ENCODE measurements around the gene ADAMTS17.

DNA sequence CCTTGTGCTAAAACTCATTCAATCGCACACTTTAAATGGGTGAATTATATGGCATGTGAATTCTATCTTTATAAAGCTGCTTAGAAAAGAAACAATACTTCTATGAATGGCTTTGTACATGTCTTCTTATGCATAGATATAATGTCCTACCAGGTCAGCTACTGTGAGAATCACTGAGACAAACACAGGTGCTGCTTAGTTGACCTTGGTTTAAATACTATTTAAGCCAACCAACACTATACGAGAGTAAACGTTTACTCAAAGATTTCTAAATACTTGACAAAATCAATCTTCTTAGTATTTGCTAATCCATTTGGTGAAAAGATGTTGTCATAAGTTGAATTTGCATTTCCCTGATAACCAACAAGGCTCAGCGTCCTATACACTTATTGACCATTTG, 260.3 kb downstream of the ADAMTS17 start:
- TF ChIP-seq POLR2A (IDR thresholded peaks at IDR 0.05; ENCODE audit: borderline replicate concordance, extremely low read depth, insufficient read depth, insufficient read length) (no peak), YY1 (IDR thresholded peaks at IDR 0.05; ENCODE audit: extremely low read depth, insufficient replicate concordance, low read depth, low read length) (no peak)
- TF ChIP-seq, protein P1, sequence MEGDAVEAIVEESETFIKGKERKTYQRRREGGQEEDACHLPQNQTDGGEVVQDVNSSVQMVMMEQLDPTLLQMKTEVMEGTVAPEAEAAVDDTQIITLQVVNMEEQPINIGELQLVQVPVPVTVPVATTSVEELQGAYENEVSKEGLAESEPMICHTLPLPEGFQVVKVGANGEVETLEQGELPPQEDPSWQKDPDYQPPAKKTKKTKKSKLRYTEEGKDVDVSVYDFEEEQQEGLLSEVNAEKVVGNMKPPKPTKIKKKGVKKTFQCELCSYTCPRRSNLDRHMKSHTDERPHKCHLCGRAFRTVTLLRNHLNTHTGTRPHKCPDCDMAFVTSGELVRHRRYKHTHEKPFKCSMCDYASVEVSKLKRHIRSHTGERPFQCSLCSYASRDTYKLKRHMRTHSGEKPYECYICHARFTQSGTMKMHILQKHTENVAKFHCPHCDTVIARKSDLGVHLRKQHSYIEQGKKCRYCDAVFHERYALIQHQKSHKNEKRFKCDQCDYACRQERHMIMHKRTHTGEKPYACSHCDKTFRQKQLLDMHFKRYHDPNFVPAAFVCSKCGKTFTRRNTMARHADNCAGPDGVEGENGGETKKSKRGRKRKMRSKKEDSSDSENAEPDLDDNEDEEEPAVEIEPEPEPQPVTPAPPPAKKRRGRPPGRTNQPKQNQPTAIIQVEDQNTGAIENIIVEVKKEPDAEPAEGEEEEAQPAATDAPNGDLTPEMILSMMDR (IDR thresholded peaks at IDR 0.05 in 2 of 3, conservative IDR thresholded peaks at IDR 0.05 in 1 of 3; ENCODE audit: borderline replicate concordance in 1 of 3, insufficient read depth in 1 of 3, low read depth in 2 of 3, low read length in 2 of 3): no peak
- TF ChIP-seq, protein P2, sequence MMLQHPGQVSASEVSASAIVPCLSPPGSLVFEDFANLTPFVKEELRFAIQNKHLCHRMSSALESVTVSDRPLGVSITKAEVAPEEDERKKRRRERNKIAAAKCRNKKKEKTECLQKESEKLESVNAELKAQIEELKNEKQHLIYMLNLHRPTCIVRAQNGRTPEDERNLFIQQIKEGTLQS (IDR thresholded peaks at IDR 0.05): no peak

All from HCT116 (cell line).